ENCODE data around the gene DDB1. TPM values are rescaled to one million over a fixed set of nuclear protein-coding genes. Genes with fewer than 3 reads are reported as not detected.

The DDB1 gene
- total RNA-seq, 1 experiment from 2014 or later = 297 TPM

DNA sequence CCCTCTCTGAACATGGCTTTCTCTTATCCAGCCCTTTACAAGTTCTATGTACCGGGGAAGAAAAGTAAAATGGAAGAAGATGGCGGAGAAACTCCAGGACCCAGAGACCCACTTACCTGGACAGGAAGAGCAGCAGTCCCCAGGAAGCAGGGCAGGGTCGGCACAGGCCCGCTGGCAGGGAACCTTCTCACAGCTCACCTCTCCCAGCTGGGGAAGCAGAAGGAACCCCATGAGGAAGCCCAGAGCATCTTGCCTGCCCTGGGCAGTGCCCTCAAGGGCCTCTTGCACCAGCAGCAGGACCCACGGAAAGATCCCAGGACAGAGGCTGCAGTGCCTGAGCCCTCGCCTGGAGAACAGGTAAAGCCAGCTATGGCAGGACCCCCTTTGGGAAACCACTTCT, 68.5 kb downstream of the DDB1 start:
- H3K36me3 Mint-ChIP-seq (ENCODE audit: insufficient read depth in 1 of 3, low read depth in 3 of 3) = peaks cover 0 to 7% (median 0%) of the 10 kb centered on the region in 3 experiments; a peak in 2 of 7 replicates

More for the DNA sequence above, 68.5 kb downstream of the DDB1 start:
- Histone ChIP-seq H3T11ph (ENCODE audit: low read length) (no peak overlapping the region), H3K27me3 (ENCODE audit: insufficient read depth, low read length) (no peaks in the 10 kb centered on the region), H3K79me2 (ENCODE audit: insufficient read depth, low read length) (no peaks in the 10 kb centered on the region), H3K9ac (ENCODE audit: extremely low read depth, insufficient read length, low read length) (no peak overlapping the region), H3K4ac (ENCODE audit: low read depth, low read length) (no peak overlapping the region), H3K14ac (ENCODE audit: insufficient read depth, low read length) (no peak overlapping the region), H3K18ac (ENCODE audit: insufficient read length, low read depth, low read length) (no peak overlapping the region), H2BK5ac (ENCODE audit: insufficient read length, low read length) (no peak overlapping the region), H2BK15ac (ENCODE audit: low read depth, low read length) (no peak overlapping the region), H3K23ac (ENCODE audit: insufficient read length, low read depth, low read length) (no peak overlapping the region), H2AFZ (ENCODE audit: low read length) (no peak overlapping the region), H3K27ac (ENCODE audit: insufficient read length, low read depth, low read length) (no peak overlapping the region), H2BK120ac (ENCODE audit: low read depth, low read length, poor library complexity, severe bottlenecking) (no peak overlapping the region), H2AK5ac (ENCODE audit: insufficient read length, low read length) (no peak overlapping the region), H3K4me1 (ENCODE audit: insufficient read depth, low read length) (no peaks in the 10 kb centered on the region), H3K4me2 (ENCODE audit: insufficient read depth, insufficient read length, low read length) (no peak overlapping the region), H2BK20ac (ENCODE audit: low read depth, low read length, poor library complexity, severe bottlenecking) (no peak overlapping the region), H3K9me3 (ENCODE audit: control insufficient read depth, low read depth, low read length) (no peaks in the 10 kb centered on the region), H4K91ac (ENCODE audit: insufficient read length, low read depth, low read length) (no peak overlapping the region), H4K5ac (ENCODE audit: insufficient read length, low read depth, low read length) (no peak overlapping the region), H4K8ac (replicated peaks; ENCODE audit: insufficient read length, low read depth, low read length) (no peak overlapping the region), H4K20me1 (ENCODE audit: control insufficient read depth, insufficient read depth, insufficient read length) (no peaks in the 10 kb centered on the region), H3K56ac (ENCODE audit: insufficient read length, low read depth, low read length) (no peak overlapping the region), H2BK12ac (ENCODE audit: insufficient read length, low read depth, low read length) (no peak overlapping the region), H3K23me2 (ENCODE audit: insufficient read length, low read depth, low read length, poor library complexity, severe bottlenecking) (no peaks in the 10 kb centered on the region), H3K79me1 (ENCODE audit: insufficient read depth, low read depth, low read length, poor library complexity, severe bottlenecking) (no peaks in the 10 kb centered on the region)
- no CpG with 5 or more reads among the region's 6 CpGs for WGBS (ENCODE audit: extremely low coverage, insufficient read length, low lambda C conversion rate)
- TF ChIP-seq, protein P1, sequence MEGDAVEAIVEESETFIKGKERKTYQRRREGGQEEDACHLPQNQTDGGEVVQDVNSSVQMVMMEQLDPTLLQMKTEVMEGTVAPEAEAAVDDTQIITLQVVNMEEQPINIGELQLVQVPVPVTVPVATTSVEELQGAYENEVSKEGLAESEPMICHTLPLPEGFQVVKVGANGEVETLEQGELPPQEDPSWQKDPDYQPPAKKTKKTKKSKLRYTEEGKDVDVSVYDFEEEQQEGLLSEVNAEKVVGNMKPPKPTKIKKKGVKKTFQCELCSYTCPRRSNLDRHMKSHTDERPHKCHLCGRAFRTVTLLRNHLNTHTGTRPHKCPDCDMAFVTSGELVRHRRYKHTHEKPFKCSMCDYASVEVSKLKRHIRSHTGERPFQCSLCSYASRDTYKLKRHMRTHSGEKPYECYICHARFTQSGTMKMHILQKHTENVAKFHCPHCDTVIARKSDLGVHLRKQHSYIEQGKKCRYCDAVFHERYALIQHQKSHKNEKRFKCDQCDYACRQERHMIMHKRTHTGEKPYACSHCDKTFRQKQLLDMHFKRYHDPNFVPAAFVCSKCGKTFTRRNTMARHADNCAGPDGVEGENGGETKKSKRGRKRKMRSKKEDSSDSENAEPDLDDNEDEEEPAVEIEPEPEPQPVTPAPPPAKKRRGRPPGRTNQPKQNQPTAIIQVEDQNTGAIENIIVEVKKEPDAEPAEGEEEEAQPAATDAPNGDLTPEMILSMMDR (conservative IDR thresholded peaks at IDR 0.05) = no peak
- H3K27ac Mint-ChIP-seq = 0 out of 7 replicates have a peak overlapping the region, but pooled peaks of 1 of the 3 experiments have one; percentile 25
- DNase-seq = no peak
- no peak overlapping the region for H3K4me3 Mint-ChIP-seq
- H3K4me1 Mint-ChIP-seq = no peaks in the 10 kb centered on the region
- no peaks in the 10 kb centered on the region for H3K27me3 Mint-ChIP-seq (ENCODE audit: low read depth)
- no peaks in the 10 kb centered on the region for H3K9me3 Mint-ChIP-seq
